NCI-H2107 treated with DMSO at 0.1 percent for 48 hours (cell line): ENCODE results near the gene TAOK1.
"Not testable (repeated sequence)": the region's sequence is repeated elsewhere in the genome, so short reads cannot be mapped to it uniquely, and the experiment has no call there.

Experiments
- DNase-seq: peaks from one replicate; lab custom pipeline; 2025; ENCODE audit not compliant: unreplicated experiment; lab: John Stamatoyannopoulos, UW

Gene TAOK1

GRCh38 chr17:29443041-29443739 is 53.0 kb downstream of the TAOK1 start:
- no peak for DNase-seq

GRCh38 chr17:29444589-29444988 is 54.4 kb downstream of the TAOK1 start:
- no peak for DNase-seq

- no peak for DNase-seq
Measured at GRCh38 chr17:29445844-29446243, 55.7 kb downstream of the TAOK1 start.

GRCh38 chr17:29449865-29450671 is 59.9 kb downstream of the TAOK1 start:
- DNase-seq, result no peak

GRCh38 chr17:29451121-29451742 is 61.1 kb downstream of the TAOK1 start:
- no peak for DNase-seq

- DNase-seq, result no peak
Measured at GRCh38 chr17:29458066-29458465, 67.9 kb downstream of the TAOK1 start.

- no peak for DNase-seq
Measured at GRCh38 chr17:29461483-29462206, 71.5 kb downstream of the TAOK1 start.

- no peak for DNase-seq
Measured at GRCh38 chr17:29469276-29469675, 79.1 kb downstream of the TAOK1 start.

- DNase-seq, result not testable (repeated sequence)
Measured at GRCh38 chr17:29473437-29473836, 83.3 kb downstream of the TAOK1 start.

- DNase-seq, result no peak
Measured at GRCh38 chr17:29474297-29474696, 84.1 kb downstream of the TAOK1 start.

GRCh38 chr17:29475891-29476290 is 85.7 kb downstream of the TAOK1 start:
- no peak for DNase-seq

- DNase-seq, result peak; percentile 51
Measured at GRCh38 chr17:29480249-29480928, 90.2 kb downstream of the TAOK1 start.

GRCh38 chr17:29483503-29483902 is 93.3 kb downstream of the TAOK1 start:
- DNase-seq, result no peak

GRCh38 chr17:29495011-29495410 is 104.8 kb downstream of the TAOK1 start:
- DNase-seq, result no peak

GRCh38 chr17:29504711-29505110 is 114.5 kb downstream of the TAOK1 start:
- DNase-seq, result no peak

- no peak for DNase-seq
Measured at GRCh38 chr17:29505836-29506235, 115.7 kb downstream of the TAOK1 start.

- no peak for DNase-seq
Measured at GRCh38 chr17:29510953-29511352, 120.8 kb downstream of the TAOK1 start.

- no peak for DNase-seq
Measured at GRCh38 chr17:29514792-29515191, 124.6 kb downstream of the TAOK1 start.

- DNase-seq, result no peak
Measured at GRCh38 chr17:29518359-29518758, 128.2 kb downstream of the TAOK1 start.

GRCh38 chr17:29524692-29525091 is 134.5 kb downstream of the TAOK1 start:
- no peak for DNase-seq

GRCh38 chr17:29526322-29526721 is 136.2 kb downstream of the TAOK1 start:
- DNase-seq, result no peak
